Fibroblast of skin of right biceps (primary cell): ENCODE measurements around the gene TSPAN32.
"Not testable (repeated sequence)": the region's sequence is repeated elsewhere in the genome, so short reads cannot be mapped to it uniquely, and the experiment has no call there.

ENCODE experiments used
- DNase-seq: peaks from one replicate; pipeline ENCODE4 v3.0.0-alpha.2; 2013

Gene TSPAN32

GRCh38 chr11:2317354-2318050 lies 15.7 kb downstream of the TSPAN32 start:
- no peak for DNase-seq

GRCh38 chr11:2318123-2318522 lies 16.3 kb downstream of the TSPAN32 start:
- no peak for DNase-seq

- no peak for DNase-seq
Measured at GRCh38 chr11:2318707-2319106, 16.9 kb downstream of the TSPAN32 start.

- DNase-seq: no peak
Measured at GRCh38 chr11:2319791-2320472, 18.1 kb downstream of the TSPAN32 start.

GRCh38 chr11:2320568-2321310 lies 18.9 kb downstream of the TSPAN32 start:
- no peak for DNase-seq

DNA sequence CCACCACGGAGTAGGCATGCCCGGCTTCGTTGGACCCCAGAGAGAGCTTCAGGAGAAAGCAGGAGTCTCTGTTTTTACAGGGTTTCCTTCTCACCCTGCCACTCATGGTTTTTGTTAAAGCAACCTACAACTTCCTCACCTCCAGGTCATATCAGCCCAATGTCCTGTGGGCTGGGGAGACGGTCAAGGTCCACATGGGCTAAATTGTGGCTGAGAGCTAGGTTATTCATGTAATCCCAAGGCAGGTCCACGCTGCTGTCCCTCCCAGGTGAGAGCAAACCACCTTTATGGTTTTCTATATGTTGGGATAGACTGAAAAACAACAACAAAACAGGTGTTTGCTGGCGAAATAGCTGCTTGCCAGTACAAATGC lies 19.5 kb downstream of the TSPAN32 start:
- DNase-seq: no peak

- no peak for DNase-seq
Measured at GRCh38 chr11:2325123-2325522, 23.3 kb downstream of the TSPAN32 start.

DNA sequence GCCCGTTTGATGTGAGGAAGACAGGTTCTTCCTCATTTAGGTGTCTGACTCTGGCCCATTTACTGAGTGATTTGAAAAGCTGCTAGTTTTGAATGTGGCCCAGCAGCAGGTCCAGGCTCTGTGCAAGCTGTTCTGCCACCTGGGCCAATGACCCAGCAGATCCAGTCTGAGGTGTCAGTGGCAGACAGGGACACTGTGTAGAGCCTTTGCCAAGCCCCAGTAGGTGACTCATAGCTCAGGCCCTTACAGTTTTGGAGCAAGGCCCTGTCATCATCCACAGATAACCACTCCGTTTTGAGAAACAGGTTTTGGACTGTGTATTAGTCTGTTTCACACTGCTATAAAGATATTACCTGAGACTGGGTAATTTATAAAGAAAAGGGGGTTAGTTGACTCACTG lies 23.9 kb downstream of the TSPAN32 start:
- DNase-seq: no peak

GRCh38 chr11:2327032-2327431 lies 25.2 kb downstream of the TSPAN32 start:
- DNase-seq: no peak

GRCh38 chr11:2328021-2328420 lies 26.2 kb downstream of the TSPAN32 start:
- no peak for DNase-seq

DNA sequence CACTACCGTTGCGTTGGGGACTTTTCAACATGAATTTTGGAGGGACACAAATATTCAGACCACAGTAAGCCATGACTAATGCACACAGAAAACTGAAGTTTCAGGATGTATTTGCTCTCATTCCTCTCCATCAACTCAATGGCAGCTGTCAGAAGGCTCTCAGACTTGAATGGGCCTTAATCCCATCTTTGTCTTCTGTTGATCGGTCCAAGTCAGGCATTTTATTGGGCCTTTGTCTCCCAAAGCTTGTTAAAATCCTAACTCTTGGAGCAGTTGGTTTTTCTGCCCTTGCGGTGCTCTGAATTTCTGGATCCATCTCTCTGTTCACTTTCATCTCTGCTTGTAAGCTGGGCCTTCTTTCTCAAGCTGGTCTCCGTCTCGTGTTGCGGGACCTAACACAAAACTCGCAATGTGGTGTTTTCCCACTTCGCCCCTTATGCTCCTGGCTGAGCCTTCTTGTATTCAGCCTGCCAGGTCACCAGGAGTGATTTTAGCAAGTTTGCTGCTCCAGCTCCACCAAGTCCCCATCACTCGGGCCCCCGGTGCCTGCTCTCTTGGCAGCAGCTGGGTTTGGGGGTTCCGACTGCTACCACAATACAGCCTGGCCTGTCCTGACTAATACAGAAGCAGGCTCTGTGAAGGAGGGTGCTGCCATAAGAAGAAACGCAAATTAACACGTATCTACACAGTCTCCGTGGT lies 27.0 kb downstream of the TSPAN32 start:
- DNase-seq: no peak

DNA sequence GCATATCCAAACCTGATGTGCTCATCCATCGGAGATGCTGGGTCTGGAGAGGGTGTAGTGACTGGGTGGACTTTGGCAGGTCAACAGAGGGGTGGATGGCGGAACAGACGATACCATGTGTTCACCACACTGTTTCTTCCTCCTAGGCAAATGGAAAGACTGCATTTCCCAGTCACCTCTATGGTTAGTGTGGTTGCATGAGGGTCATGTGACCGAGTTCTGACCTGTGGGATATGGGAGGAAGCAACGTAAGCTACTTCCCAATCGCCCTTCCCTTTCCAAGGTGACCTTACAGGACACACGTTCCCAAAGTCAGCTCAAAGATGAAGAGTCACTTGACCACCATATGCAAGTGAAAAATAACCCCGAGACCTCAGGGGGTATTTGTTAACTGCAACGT lies 27.7 kb downstream of the TSPAN32 start:
- no peak for DNase-seq

DNA sequence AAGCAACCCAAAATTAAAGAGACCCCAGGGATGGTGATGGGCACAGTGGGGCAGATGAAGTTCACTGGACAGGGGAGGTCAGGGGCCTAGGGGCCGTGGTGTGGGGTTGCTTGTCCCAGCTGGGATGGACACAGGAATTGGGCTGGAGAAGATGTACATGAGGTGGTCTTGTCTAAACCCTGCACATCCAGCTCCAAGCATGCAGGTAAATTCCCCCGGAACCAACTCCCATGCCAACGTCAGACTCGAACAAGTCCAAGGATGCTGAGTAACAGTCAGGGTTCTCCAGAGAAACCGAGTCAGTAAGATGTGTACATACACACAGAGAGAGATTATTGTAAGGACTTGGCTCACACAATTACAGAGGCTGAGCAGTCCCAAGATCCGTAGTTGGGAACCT lies 28.9 kb downstream of the TSPAN32 start:
- DNase-seq: no peak

DNA sequence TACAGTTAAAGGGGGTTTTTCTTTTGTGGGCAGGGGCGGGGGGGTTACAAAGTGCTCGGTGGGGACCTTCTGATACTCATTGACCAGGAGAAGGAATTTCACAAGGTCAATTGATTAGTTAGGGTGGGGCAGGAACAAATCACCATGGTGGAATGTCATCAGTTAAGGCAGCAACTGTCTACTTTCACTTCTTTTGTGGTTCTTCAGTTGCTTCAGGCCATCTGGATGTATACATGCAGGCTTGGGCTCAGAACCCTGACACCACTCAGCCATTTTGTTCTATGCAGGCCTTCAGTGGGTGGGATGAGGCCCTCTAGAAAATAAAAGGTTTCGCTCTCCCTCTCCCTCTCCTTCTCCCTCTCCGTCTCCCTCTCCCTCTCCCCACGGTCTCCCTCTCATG lies 29.6 kb downstream of the TSPAN32 start:
- no peak for DNase-seq

DNA sequence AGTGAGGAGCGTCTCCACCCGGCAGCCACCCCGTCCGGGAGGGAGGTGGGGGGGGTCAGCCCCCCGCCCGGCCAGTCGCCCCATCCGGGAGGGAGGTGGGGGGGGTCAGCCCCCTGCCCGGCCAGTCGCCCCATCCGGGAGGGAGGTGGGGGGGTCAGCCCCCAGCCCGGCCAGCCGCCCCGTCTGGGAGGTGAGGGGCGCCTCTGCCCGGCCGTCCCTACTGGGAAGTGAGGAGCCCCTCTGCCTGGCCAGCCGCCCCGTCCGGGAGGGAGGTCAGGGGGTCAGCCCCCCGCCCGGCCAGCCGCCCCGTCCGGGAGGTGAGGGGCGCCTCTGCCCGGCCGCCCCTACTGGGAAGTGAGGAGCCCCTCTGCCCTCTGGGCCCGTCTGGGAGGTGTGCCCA lies 30.8 kb downstream of the TSPAN32 start:
- not testable (repeated sequence) for DNase-seq

DNA sequence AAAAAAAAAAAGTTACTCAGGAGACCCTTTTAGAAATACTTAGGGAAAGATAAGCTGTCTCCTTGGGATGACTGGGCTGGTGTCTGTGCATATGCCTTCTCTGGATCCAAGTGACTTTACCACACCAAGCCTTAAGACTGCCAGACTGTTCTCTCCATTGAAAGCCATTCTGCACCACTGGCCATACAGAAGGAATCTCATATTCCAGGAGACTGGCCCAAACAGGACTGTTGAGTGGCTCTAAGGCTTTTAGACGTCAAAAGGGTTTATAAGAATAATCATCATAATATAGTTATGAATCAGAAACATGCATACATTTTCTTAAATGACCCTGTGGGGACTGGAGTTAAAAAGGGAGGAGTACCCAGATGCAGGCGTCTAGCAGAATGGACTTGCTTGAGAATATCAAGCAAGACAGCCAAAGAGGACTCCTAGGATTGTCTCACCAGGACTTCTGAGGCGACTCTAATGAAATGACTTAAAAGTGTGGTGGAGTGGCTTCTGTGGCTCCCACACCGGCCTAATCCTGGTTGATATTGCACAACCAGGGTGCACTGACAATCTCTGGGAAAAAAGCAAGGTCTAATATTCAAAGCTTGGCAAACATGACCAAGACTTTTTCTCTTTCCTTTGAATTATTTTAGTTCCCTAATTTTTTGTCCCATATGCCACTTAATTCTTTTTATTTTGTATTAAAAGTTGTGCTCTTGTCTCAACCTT lies 31.8 kb downstream of the TSPAN32 start:
- DNase-seq: not testable (repeated sequence)

DNA sequence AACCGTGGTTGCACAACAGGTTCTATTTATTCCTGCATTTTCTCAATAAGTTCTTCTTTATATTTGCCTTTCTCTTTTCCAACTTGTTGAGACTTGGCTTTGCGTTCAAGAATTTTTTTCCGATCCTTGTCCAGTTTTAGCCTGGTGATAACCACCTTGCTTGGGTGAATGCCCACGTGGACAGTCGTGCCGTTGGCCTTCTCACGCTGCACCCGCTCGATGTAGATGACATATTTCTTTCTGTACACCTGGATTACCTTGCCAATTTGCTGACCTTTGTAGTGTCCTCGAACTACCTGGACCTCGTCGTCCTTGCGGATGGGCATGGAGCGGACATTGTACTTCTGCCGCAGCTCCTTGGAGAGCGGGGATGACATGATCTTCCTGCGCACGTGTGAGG lies 33.5 kb downstream of the TSPAN32 start:
- not testable (repeated sequence) for DNase-seq

- DNase-seq: not testable (repeated sequence)
Measured at GRCh38 chr11:2338760-2339159, 36.9 kb downstream of the TSPAN32 start.

DNA sequence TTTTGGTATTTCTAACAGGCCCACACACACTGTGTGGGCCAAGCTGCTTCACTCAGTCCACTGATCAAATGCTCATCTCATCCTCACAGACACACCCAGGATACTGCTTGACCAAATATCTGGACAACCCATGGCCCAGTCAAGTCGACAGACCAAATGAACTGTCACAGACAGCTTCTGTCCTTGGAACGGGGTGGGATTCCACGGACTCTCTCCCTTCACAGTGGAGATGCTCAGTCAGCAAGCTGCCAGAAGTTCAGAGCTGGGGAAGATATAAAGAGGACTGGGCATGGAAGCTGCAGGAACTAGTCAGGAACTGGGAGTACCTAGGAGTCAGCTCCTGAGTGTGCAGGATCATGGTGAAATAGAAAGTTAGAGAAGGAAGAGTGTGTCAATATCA lies 40.7 kb downstream of the TSPAN32 start:
- no peak for DNase-seq

- no peak for DNase-seq
Measured at GRCh38 chr11:2342981-2343380, 41.2 kb downstream of the TSPAN32 start.

- no peak for DNase-seq
Measured at GRCh38 chr11:2343502-2343901, 41.7 kb downstream of the TSPAN32 start.

GRCh38 chr11:2345050-2345449 lies 43.2 kb downstream of the TSPAN32 start:
- no peak for DNase-seq

DNA sequence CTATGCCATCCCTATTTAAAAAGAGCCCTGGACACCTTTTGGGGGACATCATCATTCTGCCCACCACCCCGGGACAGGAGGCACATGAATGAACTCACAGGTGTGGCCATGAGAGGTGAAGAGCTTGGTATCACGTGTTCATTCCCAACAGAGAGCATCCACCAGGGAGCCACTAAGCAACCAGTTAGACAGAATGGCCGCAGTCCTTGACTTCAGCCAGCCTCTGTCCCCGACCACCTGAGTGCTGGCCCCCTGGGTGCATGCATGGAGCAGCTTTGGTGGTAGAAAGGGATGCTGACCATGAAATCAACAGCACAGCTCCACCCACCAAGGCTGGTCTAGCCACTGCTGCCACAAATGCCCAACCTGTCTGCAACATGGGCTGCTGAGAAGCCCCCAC lies 44.2 kb downstream of the TSPAN32 start:
- DNase-seq: no peak
